GM12878 (cell line): ENCODE data around the gene TTC9B. TPM values are rescaled to one million over a fixed set of nuclear protein-coding genes. Genes with fewer than 3 reads are reported as not detected.

Source experiments
- CHD1 ChIP-seq: IDR thresholded peaks from 2 replicates; pipeline ENCODE4 v1.6.1; 2012; ENCODE audit warnings: low read depth, low read length, improper control_type of control experiment
- CHD4 ChIP-seq: fragments of 200-600 bp; sonication (generic); IDR thresholded peaks from 2 replicates; pipeline ENCODE4 v1.6.1; 2016; ENCODE audit warnings: mild to moderate bottlenecking
- EZH2 ChIP-seq: IDR thresholded peaks from 2 replicates; pipeline ENCODE4 v1.6.1; 2012; ENCODE audit warnings: low read depth, mild to moderate bottlenecking, control low read depth, inconsistent platforms, low read length, borderline replicate concordance; ENCODE audit not compliant: control insufficient read depth
- YBX1 ChIP-seq: fragments of 450-650 bp; IDR thresholded peaks from 2 replicates; pipeline ENCODE4 v1.6.1; 2016; ENCODE audit warnings: antibody characterized with exemption
- polyA plus RNA-seq, 11 experiments: library from polyadenylated mRNA; depleted of rRNA in 4 of 11; unstranded in 6 of 11; stranded (reverse) in 5 of 11; fragments of >200 nt; fragmentation: Nextera tagmentation in 4 of 11; fragmentation: Illumina TruSeq in 1 of 11; extraction: Ambion mirVana in 4 of 11; extraction: Trizol in 1 of 11; gene quantifications; 1 replicate in 1 of 11; 2 replicates in 10 of 11; pipeline versions ENCODE4 v1.2.1 to v1.2.3, GENCODE V29; 2011 to 2016; ENCODE audit warnings: inconsistent platforms in 2 of 11, missing spikeins in 2 of 11, low read depth in 1 of 11
- total RNA-seq, 4 experiments: library from RNA; depleted of rRNA in 3 of 4; stranded (reverse); fragments of >200 nt in 3 of 4; fragmentation: Illumina TruSeq in 1 of 4; extraction: Trizol in 1 of 4; gene quantifications; 2 replicates each; pipeline versions ENCODE4 v1.2.1 to v1.2.3, GENCODE V29; 2013 to 2021
- TF ChIP-seq, protein P1 (sequence below): fragments of 450-650 bp; conservative IDR thresholded peaks from 2 replicates; pipeline ENCODE4 v1.6.1; 2017; ENCODE audit warnings: mild to moderate bottlenecking, moderate library complexity
- TF ChIP-seq, protein P2 (sequence below): IDR thresholded peaks from 2 replicates; pipeline ENCODE4 v1.6.1; 2011; ENCODE audit warnings: mild to moderate bottlenecking, low read depth, low read length, moderate library complexity; ENCODE audit not compliant: insufficient replicate concordance
- TF ChIP-seq, protein P3 (sequence below): IDR thresholded peaks from 2 replicates; pipeline ENCODE4 v1.6.1; 2012; ENCODE audit warnings: improper control_type of control experiment, low read depth, low read length; ENCODE audit not compliant: insufficient replicate concordance

TTC9B gene
- total and polyA plus RNA-seq, 10 of the 15 experiments (the other 5 are each of a cell fraction or from before 2014, with no cell fraction given), result 0.04 to 0.14 (median 0.10) TPM; not detected in 7

DNA sequence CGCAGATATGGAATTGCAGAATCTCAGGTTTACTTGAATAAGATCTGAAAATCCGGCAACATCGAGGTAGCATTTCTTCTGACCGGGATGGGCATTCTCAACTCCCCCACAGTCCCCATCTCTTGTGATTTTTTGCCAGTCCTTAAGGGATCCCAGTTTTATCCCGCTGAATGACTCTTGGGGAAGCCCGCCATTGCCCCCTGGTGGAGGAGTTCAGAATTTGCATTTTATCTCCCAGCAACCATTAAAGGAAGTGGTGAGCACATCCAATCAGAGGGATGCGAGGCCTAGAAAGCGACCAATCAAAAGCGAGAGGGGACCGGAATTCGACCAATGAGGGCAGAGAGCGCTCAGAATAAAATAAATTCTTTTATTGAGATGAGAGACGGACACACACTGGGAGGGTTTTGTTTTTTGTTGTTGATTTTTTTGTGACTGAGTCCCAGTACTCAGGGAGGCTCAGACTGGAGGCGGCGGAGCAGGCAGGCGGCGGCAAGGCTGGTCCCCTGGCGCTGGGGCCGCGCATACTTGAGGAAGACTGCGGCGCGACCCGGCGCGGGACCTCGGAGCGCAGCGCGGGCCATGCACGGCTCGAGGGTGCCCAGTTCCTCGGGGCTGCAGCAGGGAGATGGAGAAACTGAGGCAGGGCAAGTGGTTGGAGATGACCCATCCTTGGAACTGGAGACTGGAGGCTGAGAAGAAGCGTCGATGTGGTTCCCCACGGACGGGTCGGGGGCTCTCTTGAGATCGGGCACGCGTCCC lies 3.9 kb upstream of the TTC9B start (continued):
- TF ChIP-seq, protein P1, sequence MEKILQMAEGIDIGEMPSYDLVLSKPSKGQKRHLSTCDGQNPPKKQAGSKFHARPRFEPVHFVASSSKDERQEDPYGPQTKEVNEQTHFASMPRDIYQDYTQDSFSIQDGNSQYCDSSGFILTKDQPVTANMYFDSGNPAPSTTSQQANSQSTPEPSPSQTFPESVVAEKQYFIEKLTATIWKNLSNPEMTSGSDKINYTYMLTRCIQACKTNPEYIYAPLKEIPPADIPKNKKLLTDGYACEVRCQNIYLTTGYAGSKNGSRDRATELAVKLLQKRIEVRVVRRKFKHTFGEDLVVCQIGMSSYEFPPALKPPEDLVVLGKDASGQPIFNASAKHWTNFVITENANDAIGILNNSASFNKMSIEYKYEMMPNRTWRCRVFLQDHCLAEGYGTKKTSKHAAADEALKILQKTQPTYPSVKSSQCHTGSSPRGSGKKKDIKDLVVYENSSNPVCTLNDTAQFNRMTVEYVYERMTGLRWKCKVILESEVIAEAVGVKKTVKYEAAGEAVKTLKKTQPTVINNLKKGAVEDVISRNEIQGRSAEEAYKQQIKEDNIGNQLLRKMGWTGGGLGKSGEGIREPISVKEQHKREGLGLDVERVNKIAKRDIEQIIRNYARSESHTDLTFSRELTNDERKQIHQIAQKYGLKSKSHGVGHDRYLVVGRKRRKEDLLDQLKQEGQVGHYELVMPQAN, result no peak
- TF ChIP-seq, protein P2, sequence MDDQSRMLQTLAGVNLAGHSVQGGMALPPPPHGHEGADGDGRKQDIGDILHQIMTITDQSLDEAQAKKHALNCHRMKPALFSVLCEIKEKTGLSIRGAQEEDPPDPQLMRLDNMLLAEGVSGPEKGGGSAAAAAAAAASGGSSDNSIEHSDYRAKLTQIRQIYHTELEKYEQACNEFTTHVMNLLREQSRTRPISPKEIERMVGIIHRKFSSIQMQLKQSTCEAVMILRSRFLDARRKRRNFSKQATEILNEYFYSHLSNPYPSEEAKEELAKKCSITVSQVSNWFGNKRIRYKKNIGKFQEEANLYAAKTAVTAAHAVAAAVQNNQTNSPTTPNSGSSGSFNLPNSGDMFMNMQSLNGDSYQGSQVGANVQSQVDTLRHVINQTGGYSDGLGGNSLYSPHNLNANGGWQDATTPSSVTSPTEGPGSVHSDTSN, result no peak
- TF ChIP-seq CHD1 (no peak), CHD4 (no peak), YBX1 (no peak), EZH2 (no peak)
- TF ChIP-seq, protein P3, sequence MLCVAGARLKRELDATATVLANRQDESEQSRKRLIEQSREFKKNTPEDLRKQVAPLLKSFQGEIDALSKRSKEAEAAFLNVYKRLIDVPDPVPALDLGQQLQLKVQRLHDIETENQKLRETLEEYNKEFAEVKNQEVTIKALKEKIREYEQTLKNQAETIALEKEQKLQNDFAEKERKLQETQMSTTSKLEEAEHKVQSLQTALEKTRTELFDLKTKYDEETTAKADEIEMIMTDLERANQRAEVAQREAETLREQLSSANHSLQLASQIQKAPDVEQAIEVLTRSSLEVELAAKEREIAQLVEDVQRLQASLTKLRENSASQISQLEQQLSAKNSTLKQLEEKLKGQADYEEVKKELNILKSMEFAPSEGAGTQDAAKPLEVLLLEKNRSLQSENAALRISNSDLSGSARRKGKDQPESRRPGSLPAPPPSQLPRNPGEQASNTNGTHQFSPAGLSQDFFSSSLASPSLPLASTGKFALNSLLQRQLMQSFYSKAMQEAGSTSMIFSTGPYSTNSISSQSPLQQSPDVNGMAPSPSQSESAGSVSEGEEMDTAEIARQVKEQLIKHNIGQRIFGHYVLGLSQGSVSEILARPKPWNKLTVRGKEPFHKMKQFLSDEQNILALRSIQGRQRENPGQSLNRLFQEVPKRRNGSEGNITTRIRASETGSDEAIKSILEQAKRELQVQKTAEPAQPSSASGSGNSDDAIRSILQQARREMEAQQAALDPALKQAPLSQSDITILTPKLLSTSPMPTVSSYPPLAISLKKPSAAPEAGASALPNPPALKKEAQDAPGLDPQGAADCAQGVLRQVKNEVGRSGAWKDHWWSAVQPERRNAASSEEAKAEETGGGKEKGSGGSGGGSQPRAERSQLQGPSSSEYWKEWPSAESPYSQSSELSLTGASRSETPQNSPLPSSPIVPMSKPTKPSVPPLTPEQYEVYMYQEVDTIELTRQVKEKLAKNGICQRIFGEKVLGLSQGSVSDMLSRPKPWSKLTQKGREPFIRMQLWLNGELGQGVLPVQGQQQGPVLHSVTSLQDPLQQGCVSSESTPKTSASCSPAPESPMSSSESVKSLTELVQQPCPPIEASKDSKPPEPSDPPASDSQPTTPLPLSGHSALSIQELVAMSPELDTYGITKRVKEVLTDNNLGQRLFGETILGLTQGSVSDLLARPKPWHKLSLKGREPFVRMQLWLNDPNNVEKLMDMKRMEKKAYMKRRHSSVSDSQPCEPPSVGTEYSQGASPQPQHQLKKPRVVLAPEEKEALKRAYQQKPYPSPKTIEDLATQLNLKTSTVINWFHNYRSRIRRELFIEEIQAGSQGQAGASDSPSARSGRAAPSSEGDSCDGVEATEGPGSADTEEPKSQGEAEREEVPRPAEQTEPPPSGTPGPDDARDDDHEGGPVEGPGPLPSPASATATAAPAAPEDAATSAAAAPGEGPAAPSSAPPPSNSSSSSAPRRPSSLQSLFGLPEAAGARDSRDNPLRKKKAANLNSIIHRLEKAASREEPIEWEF, result no peak
